ENCODE results near the gene RPL6. TPM values are rescaled to one million over a fixed set of nuclear protein-coding genes. Genes with fewer than 3 reads are reported as not detected.
"Not testable (repeated sequence)": the region's sequence is repeated elsewhere in the genome, so short reads cannot be mapped to it uniquely, and the experiment has no call there.

RPL6 gene
- total and polyA plus RNA-seq, 4 experiments from 2014 or later: 361 to 1,665 (median 1,175) TPM

GRCh38 chr12:112447106-112447505 is 37.7 kb upstream of the RPL6 start:
- H3K4me1 ChIP-seq (ENCODE audit: insufficient read depth, low read length): peaks cover 15% of the 10 kb centered on the region
- ChIA-PET POLR2A (ENCODE audit: partially characterized antibody) (interaction anchor here (0.7 kb wide), 1 partner anchor 252 kb away, joined by 3 read pairs; no protein-coding TSS in a partner anchor), CTCF (ENCODE audit: partially characterized antibody) (interaction anchor here (0.9 to 1.2 kb wide), 2 partner anchors 19 to 37 kb away, joined by 3 to 5 read pairs; no protein-coding TSS in a partner anchor)
- Mint-ChIP-seq H3K27ac (peak overlapping the region; percentile 35 to 91 (median 79)), H3K4me3 (peak overlapping the region in 1 of 8 donors; percentile 56), H3K27me3 (no peaks in the 10 kb centered on the region), H3K4me1 (peaks cover 11 to 26% (median 14%) of the 10 kb centered on the region in 4 donors), H3K9me3 (no peaks in the 10 kb centered on the region), H3K36me3 (peaks cover 25 to 40% of the 10 kb centered on the region in 2 donors)
- H3K36me3 ChIP-seq (ENCODE audit: insufficient read depth, low read length): peaks cover 16% of the 10 kb centered on the region
- H3K9me3 ChIP-seq (ENCODE audit: control insufficient read depth in 1 of 2, low read length in 2 of 2): no peaks in the 10 kb centered on the region
- no peak overlapping the region for H3K27ac ChIP-seq (ENCODE audit: low read depth, low read length)
- no peaks in the 10 kb centered on the region for H3K27me3 ChIP-seq (ENCODE audit: insufficient read depth, low read length)
- no peak overlapping the region for H3K4me3 ChIP-seq (ENCODE audit: low read length in 2 of 2)
- intact Hi-C loops (cut with micrococcal nuclease): no loop called here
- DNase-seq: no peak

- intact Hi-C loops (cut with micrococcal nuclease): no loop called here
- Mint-ChIP-seq H3K9me3 (no peaks in the 10 kb centered on the region), H3K27me3 (no peaks in the 10 kb centered on the region), H3K27ac (peak overlapping the region; percentile 12 to 80 (median 43)), H3K4me1 (peaks cover 11 to 26% (median 14%) of the 10 kb centered on the region in 4 donors), H3K4me3 (no peak overlapping the region), H3K36me3 (peaks cover 21 to 35% of the 10 kb centered on the region in 2 donors)
- H3K27ac ChIP-seq (ENCODE audit: low read depth, low read length): no peak overlapping the region
- H3K4me3 ChIP-seq (ENCODE audit: low read length in 2 of 2): no peak overlapping the region
- H3K27me3 ChIP-seq (ENCODE audit: insufficient read depth, low read length): no peaks in the 10 kb centered on the region
- H3K4me1 ChIP-seq (ENCODE audit: insufficient read depth, low read length): peaks cover 15% of the 10 kb centered on the region
- ChIA-PET POLR2A (ENCODE audit: partially characterized antibody) (no interaction called here), CTCF (ENCODE audit: partially characterized antibody) (no interaction called here)
- DNase-seq: no peak
- peaks cover 16% of the 10 kb centered on the region for H3K36me3 ChIP-seq (ENCODE audit: insufficient read depth, low read length)
- no peaks in the 10 kb centered on the region for H3K9me3 ChIP-seq (ENCODE audit: control insufficient read depth in 1 of 2, low read length in 2 of 2)
Measured at GRCh38 chr12:112446008-112446725, 36.8 kb upstream of the RPL6 start.

- Histone ChIP-seq H3K27me3 (ENCODE audit: insufficient read depth, low read length) (no peaks in the 10 kb centered on the region), H3K9me3 (ENCODE audit: control insufficient read depth in 1 of 2, low read length in 2 of 2) (no peaks in the 10 kb centered on the region), H3K4me1 (ENCODE audit: insufficient read depth, low read length) (peaks cover 15% of the 10 kb centered on the region), H3K36me3 (ENCODE audit: insufficient read depth, low read length) (no peaks in the 10 kb centered on the region), H3K4me3 (ENCODE audit: low read length in 2 of 2) (no peak overlapping the region), H3K27ac (ENCODE audit: low read depth, low read length) (no peak overlapping the region)
- CTCF ChIA-PET (ENCODE audit: partially characterized antibody): no interaction called here
- Mint-ChIP-seq H3K4me1 (peaks cover 11 to 26% (median 16%) of the 10 kb centered on the region in 4 donors), H3K9me3 (no peaks in the 10 kb centered on the region), H3K4me3 (no peak overlapping the region), H3K27me3 (no peaks in the 10 kb centered on the region), H3K27ac (no peak overlapping the region), H3K36me3 (peaks cover 8 to 18% of the 10 kb centered on the region in 2 donors)
- intact Hi-C loops (cut with micrococcal nuclease): no loop called here
- no peak for DNase-seq
- POLR2A ChIA-PET (ENCODE audit: partially characterized antibody): no interaction called here
Measured at GRCh38 chr12:112443916-112444315, 34.5 kb upstream of the RPL6 start.

- H3K4me3 Mint-ChIP-seq; H3K27ac Mint-ChIP-seq; H3K4me1 ChIP-seq (ENCODE audit: insufficient read depth, low read length); H3K36me3 Mint-ChIP-seq; H3K9me3 Mint-ChIP-seq; H3K9me3 ChIP-seq (ENCODE audit: control insufficient read depth in 1 of 2, low read length in 2 of 2); H3K27me3 Mint-ChIP-seq; DNase-seq; POLR2A ChIA-PET (ENCODE audit: partially characterized antibody); H3K27me3 ChIP-seq (ENCODE audit: insufficient read depth, low read length); intact Hi-C loops (cut with micrococcal nuclease); H3K27ac ChIP-seq (ENCODE audit: low read depth, low read length); H3K4me3 ChIP-seq (ENCODE audit: low read length in 2 of 2); H3K36me3 ChIP-seq (ENCODE audit: insufficient read depth, low read length); CTCF ChIA-PET (ENCODE audit: partially characterized antibody): not testable (repeated sequence)
- peaks cover 6 to 20% (median 15%) of the 10 kb centered on the region in 4 donors for H3K4me1 Mint-ChIP-seq
Measured at GRCh38 chr12:112440653-112441052, 31.2 kb upstream of the RPL6 start.

GRCh38 chr12:112439769-112440168 is 30.4 kb upstream of the RPL6 start:
- ChIA-PET POLR2A (ENCODE audit: partially characterized antibody) (no interaction called here), CTCF (ENCODE audit: partially characterized antibody) (no interaction called here)
- Mint-ChIP-seq H3K4me3 (no peak overlapping the region), H3K36me3 (peaks cover 0 to 5% of the 10 kb centered on the region in 2 donors), H3K27me3 (no peaks in the 10 kb centered on the region), H3K4me1 (peaks cover 10 to 26% (median 19%) of the 10 kb centered on the region in 4 donors), H3K9me3 (no peaks in the 10 kb centered on the region), H3K27ac (peak overlapping the region in 2 of 7 donors; percentile 27 to 68)
- intact Hi-C loops (cut with micrococcal nuclease): no loop called here
- no peaks in the 10 kb centered on the region for H3K36me3 ChIP-seq (ENCODE audit: insufficient read depth, low read length)
- no peak for DNase-seq
- H3K4me3 ChIP-seq (ENCODE audit: low read length in 2 of 2): no peak overlapping the region
- no peak overlapping the region for H3K27ac ChIP-seq (ENCODE audit: low read depth, low read length)
- H3K4me1 ChIP-seq (ENCODE audit: insufficient read depth, low read length): peaks cover 4% of the 10 kb centered on the region
- H3K9me3 ChIP-seq (ENCODE audit: control insufficient read depth in 1 of 2, low read length in 2 of 2): no peaks in the 10 kb centered on the region
- H3K27me3 ChIP-seq (ENCODE audit: insufficient read depth, low read length): no peaks in the 10 kb centered on the region

GRCh38 chr12:112438645-112439044 is 29.2 kb upstream of the RPL6 start:
- H3K4me3 ChIP-seq (ENCODE audit: low read length in 2 of 2); DNase-seq; H3K9me3 ChIP-seq (ENCODE audit: control insufficient read depth in 1 of 2, low read length in 2 of 2); H3K27me3 ChIP-seq (ENCODE audit: insufficient read depth, low read length); H3K4me3 Mint-ChIP-seq; CTCF ChIA-PET (ENCODE audit: partially characterized antibody); H3K36me3 ChIP-seq (ENCODE audit: insufficient read depth, low read length); H3K27me3 Mint-ChIP-seq; H3K4me1 ChIP-seq (ENCODE audit: insufficient read depth, low read length); POLR2A ChIA-PET (ENCODE audit: partially characterized antibody); H3K27ac Mint-ChIP-seq; H3K9me3 Mint-ChIP-seq; H3K36me3 Mint-ChIP-seq; H3K27ac ChIP-seq (ENCODE audit: low read depth, low read length); intact Hi-C loops (cut with micrococcal nuclease): not testable (repeated sequence)
- H3K4me1 Mint-ChIP-seq: peaks cover 13 to 25% (median 18%) of the 10 kb centered on the region in 4 donors

GRCh38 chr12:112433551-112433950 is 24.1 kb upstream of the RPL6 start:
- H3K4me1 Mint-ChIP-seq: peaks cover 26 to 42% (median 36%) of the 10 kb centered on the region in 4 donors
- no peak for DNase-seq
- ChIA-PET CTCF (ENCODE audit: partially characterized antibody) (no interaction called here), POLR2A (ENCODE audit: partially characterized antibody) (no interaction called here)
- no peaks in the 10 kb centered on the region for H3K9me3 Mint-ChIP-seq
- H3K4me3 ChIP-seq (ENCODE audit: low read length in 2 of 2): no peak overlapping the region
- H3K36me3 ChIP-seq (ENCODE audit: insufficient read depth, low read length): no peaks in the 10 kb centered on the region
- H3K27ac ChIP-seq (ENCODE audit: low read depth, low read length): no peak overlapping the region
- peaks cover 4 to 8% of the 10 kb centered on the region in 2 donors for H3K36me3 Mint-ChIP-seq
- H3K27ac Mint-ChIP-seq: peak overlapping the region in 1 of 7 donors; percentile 41
- no peaks in the 10 kb centered on the region for H3K27me3 ChIP-seq (ENCODE audit: insufficient read depth, low read length)
- H3K9me3 ChIP-seq (ENCODE audit: control insufficient read depth in 1 of 2, low read length in 2 of 2): no peaks in the 10 kb centered on the region
- intact Hi-C loops (cut with micrococcal nuclease): no loop called here
- no peak overlapping the region for H3K4me3 Mint-ChIP-seq
- H3K4me1 ChIP-seq (ENCODE audit: insufficient read depth, low read length): peaks cover 21% of the 10 kb centered on the region
- no peaks in the 10 kb centered on the region for H3K27me3 Mint-ChIP-seq
